ENCODE data around the gene TTBK1. TPM values are rescaled to one million over a fixed set of nuclear protein-coding genes. Genes with fewer than 3 reads are reported as not detected.
A peak's percentile ranks its signal among the peaks of the same experiment; 100 is the strongest.

The TTBK1 gene
- total RNA-seq, 1 donor from 2014 or later, result 0.09 TPM

DNA sequence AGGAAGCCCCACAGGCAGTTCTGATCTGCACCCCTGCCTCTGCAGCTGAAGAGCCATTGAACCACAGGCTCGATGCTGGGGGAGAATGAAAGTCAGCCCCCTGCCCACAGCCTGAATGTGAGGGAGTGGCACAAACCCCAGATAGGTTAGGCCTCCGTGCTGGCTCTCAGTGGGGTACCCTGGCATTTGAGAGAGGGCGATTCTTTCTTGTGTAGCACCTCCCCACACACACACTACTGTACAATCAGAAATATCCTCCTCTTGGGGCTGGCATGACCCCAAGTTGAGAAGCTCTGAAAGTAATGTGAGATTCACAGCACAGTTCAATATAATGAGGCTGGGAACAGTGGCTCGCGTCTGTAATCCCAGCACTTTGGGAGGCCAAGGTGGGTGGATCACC is 17.9 kb downstream of the TTBK1 start:
- intact Hi-C loops (cut with DNase I), result no loop called here
- no peaks in the 10 kb centered on the region for H3K4me1 ChIP-seq
- ATAC-seq, result no peak
- no peak for TF ChIP-seq CTCF (IDR thresholded peaks at IDR 0.05)
- H3K4me3 ChIP-seq, result no peak overlapping the region
- H3K9me3 ChIP-seq, result no peaks in the 10 kb centered on the region
- DNase-seq, result peak; percentile 2
- no peaks in the 10 kb centered on the region for H3K27me3 ChIP-seq (ENCODE audit: low read depth)
- H3K36me3 ChIP-seq, result no peaks in the 10 kb centered on the region
- H3K27ac ChIP-seq, result no peak overlapping the region

DNA sequence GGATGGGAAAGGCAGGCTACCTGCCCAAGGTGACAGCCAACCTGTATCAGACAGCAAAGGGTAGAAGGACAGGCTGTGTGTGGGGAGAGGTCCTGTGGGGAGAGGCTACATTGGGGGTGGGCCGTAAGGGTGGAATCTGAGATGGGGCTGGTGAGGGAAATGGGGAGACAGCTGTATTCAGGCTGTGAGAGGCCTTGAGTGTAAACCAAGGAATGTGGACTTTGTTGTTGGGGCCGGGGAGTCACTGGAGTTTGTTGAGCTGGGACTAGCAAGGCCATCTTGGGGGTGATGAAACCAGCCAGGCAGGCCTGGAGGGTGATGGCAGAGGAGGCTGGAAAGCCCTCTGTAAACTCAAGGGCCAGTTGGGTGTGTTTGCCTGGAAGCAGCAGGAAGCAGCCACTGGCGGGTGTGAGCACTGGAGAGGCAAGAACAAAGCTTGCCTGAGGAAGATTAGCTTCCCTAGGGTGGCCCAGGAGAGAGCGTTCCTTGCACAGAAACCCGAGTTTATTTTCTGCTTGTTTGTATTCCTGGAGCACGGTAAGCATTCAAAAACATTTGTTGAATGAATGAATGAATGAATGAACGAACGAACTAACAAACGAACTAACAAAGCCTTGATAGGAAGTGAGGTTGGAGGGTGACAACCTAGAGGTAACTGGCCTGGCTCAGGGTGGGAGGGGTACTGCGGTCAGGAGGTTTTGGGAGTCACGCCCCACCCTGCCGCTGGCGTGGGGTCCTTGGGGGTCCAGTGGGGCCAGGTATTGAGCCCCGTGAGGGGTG is 18.9 kb downstream of the TTBK1 start:
- TF ChIP-seq CTCF (IDR thresholded peaks at IDR 0.05), result no peak
- no peak for ATAC-seq
- intact Hi-C loops (cut with DNase I), result no loop called here
- Histone ChIP-seq H3K27ac (no peak overlapping the region), H3K36me3 (no peaks in the 10 kb centered on the region), H3K4me1 (no peaks in the 10 kb centered on the region), H3K27me3 (ENCODE audit: low read depth) (no peaks in the 10 kb centered on the region), H3K4me3 (no peak overlapping the region), H3K9me3 (no peaks in the 10 kb centered on the region)
- no peak for DNase-seq

DNA sequence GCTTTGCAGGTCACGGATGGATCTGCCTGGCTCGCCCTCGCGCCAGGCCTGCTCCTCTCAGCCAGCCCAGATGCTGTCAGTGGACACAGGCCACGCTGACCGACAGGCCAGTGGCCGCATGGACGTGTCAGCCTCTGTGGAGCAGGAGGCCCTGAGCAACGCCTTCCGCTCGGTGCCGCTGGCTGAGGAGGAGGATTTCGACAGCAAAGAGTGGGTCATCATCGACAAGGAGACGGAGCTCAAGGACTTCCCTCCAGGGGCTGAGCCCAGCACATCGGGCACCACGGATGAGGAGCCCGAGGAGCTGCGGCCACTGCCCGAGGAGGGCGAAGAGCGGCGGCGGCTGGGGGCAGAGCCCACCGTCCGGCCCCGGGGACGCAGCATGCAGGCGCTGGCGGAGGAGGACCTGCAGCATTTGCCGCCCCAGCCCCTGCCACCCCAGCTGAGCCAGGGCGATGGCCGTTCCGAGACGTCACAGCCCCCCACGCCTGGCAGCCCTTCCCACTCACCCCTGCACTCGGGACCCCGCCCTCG is 19.6 kb downstream of the TTBK1 start:
- intact Hi-C loops (cut with DNase I), result no loop called here
- Histone ChIP-seq H3K36me3 (no peaks in the 10 kb centered on the region), H3K9me3 (no peaks in the 10 kb centered on the region), H3K27me3 (ENCODE audit: low read depth) (no peaks in the 10 kb centered on the region), H3K4me1 (no peaks in the 10 kb centered on the region), H3K4me3 (no peak overlapping the region), H3K27ac (no peak overlapping the region)
- no peak for TF ChIP-seq CTCF (IDR thresholded peaks at IDR 0.05)
- ATAC-seq, result no peak
- DNase-seq, result no peak

DNA sequence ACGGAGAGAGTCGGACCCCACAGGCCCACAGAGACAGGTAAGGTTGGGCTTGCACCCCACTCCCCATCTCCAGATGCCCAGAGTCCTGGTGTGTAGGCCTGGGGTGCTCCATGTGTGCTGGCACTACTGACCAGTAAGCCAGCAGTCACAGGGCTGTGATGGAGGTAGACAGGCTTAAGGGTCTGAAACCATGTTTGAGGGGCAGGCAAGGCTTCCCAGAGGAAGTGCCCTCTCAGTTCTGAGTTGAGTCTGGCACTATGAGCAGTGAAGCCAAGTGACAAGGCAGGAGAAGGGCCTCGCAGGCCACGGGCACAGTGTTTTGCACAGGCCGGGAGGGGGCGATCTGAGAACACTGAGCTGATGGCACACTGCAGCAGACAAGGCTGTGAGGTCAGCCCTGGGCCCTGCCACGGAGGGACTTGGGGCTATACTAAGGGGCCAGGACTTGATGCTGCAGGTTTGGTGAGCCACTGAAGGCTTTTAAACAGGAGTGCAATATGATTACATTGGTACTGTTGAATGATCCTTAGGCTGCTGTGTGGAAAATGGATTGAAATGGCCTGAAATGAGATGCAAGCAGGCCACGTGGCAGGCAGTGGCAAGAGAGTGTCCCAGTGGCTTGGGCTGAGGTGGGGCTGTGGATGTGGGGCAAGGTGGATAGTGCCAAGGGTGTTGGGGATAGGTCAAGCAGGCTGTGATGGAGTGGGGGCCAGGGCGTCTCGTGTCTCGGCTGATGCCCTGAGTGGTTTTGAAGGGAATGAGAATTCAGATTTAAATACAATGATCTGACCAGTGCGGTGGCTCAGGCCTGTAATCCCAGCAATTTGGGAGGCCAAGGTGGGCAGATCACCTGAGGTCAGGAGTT is 20.3 kb downstream of the TTBK1 start:
- Histone ChIP-seq H3K36me3 (no peaks in the 10 kb centered on the region), H3K4me1 (no peaks in the 10 kb centered on the region), H3K27ac (no peak overlapping the region), H3K9me3 (no peaks in the 10 kb centered on the region), H3K27me3 (ENCODE audit: low read depth) (peaks cover 4% of the 10 kb centered on the region), H3K4me3 (no peak overlapping the region)
- intact Hi-C loops (cut with DNase I), result no loop called here
- peak; percentile 76 for TF ChIP-seq CTCF (IDR thresholded peaks at IDR 0.05)
- peak; percentile 84 to 91 for ATAC-seq
- DNase-seq, result peak; percentile 82

DNA sequence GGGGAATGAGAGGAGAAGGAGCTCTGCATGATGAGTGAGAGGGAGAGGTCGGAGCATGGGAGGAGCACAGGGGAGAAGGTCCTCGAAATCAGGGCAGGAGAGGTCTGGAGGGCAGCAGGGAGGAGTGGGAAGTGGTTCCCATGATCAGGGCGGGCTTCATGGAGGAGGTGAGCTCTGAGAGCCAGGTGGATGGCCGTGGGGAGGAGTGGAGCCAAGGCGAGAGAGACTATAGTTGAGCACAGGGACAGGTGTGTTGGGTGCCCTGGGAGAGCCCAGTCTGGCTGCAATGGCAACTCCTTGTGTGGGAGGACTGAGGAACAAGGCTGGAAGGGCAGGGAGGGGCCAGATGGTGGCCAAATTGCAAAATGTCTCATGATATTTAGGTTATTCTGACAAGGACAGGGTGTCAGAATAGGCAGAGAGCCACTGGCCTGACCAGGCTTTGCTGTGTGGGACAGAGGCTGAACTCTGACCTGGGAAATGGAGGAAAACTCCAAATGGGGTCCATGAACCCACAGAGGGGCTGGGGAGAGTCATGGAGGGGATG is 21.4 kb downstream of the TTBK1 start:
- no peaks in the 10 kb centered on the region for H3K36me3 ChIP-seq
- intact Hi-C loops (cut with DNase I), result no loop called here
- DNase-seq, result no peak
- no peak overlapping the region for H3K4me3 ChIP-seq
- ATAC-seq, result no peak
- H3K27ac ChIP-seq, result no peak overlapping the region
- TF ChIP-seq CTCF (IDR thresholded peaks at IDR 0.05), result no peak
- no peaks in the 10 kb centered on the region for H3K9me3 ChIP-seq
- peaks cover 9% of the 10 kb centered on the region for H3K4me1 ChIP-seq
- H3K27me3 ChIP-seq (ENCODE audit: low read depth), result peaks cover 7% of the 10 kb centered on the region
